ENCODE data around the gene CLCN1.

DNA sequence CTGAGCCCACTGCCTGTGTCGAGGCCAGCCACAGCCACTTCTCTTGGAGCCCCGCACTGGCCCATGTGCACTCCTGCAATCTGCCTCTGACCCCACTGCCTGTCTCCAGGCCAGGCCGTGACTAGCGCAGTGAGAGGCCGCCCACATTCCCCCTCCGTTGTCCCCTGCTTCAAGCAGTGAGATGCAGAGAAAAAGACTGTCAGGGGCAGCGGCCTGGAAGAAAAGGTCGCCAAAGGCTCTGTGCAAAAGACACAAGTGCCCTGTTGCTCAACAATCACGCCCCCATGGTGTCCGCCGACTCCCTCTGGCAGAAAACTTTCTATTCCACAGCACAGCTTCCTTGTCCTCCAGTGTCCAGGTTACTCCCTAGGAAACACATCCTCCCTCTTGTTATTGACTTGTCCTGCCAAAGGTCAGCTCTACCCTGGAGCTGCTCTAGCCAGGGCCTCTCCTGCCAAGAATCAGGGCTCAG lies 36.7 kb downstream of the CLCN1 start:
- TF ChIP-seq, protein P1, sequence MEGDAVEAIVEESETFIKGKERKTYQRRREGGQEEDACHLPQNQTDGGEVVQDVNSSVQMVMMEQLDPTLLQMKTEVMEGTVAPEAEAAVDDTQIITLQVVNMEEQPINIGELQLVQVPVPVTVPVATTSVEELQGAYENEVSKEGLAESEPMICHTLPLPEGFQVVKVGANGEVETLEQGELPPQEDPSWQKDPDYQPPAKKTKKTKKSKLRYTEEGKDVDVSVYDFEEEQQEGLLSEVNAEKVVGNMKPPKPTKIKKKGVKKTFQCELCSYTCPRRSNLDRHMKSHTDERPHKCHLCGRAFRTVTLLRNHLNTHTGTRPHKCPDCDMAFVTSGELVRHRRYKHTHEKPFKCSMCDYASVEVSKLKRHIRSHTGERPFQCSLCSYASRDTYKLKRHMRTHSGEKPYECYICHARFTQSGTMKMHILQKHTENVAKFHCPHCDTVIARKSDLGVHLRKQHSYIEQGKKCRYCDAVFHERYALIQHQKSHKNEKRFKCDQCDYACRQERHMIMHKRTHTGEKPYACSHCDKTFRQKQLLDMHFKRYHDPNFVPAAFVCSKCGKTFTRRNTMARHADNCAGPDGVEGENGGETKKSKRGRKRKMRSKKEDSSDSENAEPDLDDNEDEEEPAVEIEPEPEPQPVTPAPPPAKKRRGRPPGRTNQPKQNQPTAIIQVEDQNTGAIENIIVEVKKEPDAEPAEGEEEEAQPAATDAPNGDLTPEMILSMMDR (conservative IDR thresholded peaks at IDR 0.05) = no peak
- no peak for TF ChIP-seq ZFX (IDR thresholded peaks at IDR 0.05)

Data from C4-2B (cell line).